ENCODE results near the gene PANK1.
A peak's percentile ranks its signal among the peaks of the same experiment; 100 is the strongest.

The PANK1 gene
- long read RNA-seq, full-length matches to known transcripts, result 19 of 37 reads
- long read RNA-seq, partial matches to known transcripts, result 10 of 37 reads
- long read RNA-seq, other reads (novel, unspliced or antisense), result 8 of 37 reads

DNA sequence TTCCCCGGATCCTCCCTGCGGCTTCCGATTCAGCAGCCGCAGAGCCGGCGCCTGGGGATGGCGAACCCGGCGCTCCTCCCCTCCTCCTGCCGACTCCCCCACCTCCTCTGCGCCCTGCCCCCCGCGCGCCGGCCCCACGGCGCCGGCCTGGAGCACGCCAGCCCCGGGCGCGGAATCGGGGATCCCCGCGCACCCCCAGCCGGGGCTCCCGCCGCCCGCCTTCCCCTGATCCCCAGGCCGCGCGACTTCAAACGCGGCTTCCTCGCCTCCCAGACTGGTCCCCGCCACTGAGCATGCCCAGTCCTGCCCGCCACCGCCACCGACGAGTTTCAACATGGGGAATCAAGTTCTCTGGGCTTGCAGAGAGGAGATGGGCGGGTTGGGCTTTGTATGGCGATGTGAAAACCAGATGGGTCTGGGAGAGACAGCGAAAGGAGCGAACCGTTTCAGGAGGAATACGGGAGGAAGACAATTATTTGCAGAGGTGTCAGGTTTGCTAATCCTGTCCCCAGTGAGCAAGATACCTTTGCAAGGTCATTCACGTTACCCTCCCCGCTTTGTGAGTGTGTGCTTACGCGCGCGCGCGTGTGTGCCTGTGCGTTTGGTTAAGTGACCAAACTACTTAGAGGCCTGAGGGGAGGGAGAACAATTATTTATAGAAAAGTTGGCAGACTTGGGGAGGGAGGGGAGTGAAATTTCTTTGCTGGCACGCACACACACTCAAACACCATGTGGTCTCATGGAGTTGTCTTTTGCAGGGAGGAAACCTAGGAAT is at the start of gene PANK1:
TSS of gene PANK1 (minus strand) at position 276 of the 775 bp plus-strand sequence. CDS start 351 bp downstream, outside the sequence.
- H3K4me3 ChIP-seq (replicated peaks; ENCODE audit: insufficient read depth, low read length), result peak within 1 kb of the TSS; percentile 72
- H3K27me3 ChIP-seq (ENCODE audit: insufficient read depth, poor library complexity, severe bottlenecking), result no peaks in the 10 kb centered on the region
- peak; percentile 47 to 88 for DNase-seq (ENCODE audit: low read depth in 1 of 2, low spot score in 1 of 2)
- peak within 1 kb of the TSS; percentile 81 for H3K27ac ChIP-seq (replicated peaks)
- TF ChIP-seq SPI1 (IDR thresholded peaks at IDR 0.05; ENCODE audit: borderline replicate concordance, low read depth) (no peak), POLR2AphosphoS5 (IDR thresholded peaks at IDR 0.05; ENCODE audit: low read depth) (peak; percentile 65), GABPA (IDR thresholded peaks at IDR 0.05; ENCODE audit: low read depth) (no peak)
- TF ChIP-seq, protein P1, sequence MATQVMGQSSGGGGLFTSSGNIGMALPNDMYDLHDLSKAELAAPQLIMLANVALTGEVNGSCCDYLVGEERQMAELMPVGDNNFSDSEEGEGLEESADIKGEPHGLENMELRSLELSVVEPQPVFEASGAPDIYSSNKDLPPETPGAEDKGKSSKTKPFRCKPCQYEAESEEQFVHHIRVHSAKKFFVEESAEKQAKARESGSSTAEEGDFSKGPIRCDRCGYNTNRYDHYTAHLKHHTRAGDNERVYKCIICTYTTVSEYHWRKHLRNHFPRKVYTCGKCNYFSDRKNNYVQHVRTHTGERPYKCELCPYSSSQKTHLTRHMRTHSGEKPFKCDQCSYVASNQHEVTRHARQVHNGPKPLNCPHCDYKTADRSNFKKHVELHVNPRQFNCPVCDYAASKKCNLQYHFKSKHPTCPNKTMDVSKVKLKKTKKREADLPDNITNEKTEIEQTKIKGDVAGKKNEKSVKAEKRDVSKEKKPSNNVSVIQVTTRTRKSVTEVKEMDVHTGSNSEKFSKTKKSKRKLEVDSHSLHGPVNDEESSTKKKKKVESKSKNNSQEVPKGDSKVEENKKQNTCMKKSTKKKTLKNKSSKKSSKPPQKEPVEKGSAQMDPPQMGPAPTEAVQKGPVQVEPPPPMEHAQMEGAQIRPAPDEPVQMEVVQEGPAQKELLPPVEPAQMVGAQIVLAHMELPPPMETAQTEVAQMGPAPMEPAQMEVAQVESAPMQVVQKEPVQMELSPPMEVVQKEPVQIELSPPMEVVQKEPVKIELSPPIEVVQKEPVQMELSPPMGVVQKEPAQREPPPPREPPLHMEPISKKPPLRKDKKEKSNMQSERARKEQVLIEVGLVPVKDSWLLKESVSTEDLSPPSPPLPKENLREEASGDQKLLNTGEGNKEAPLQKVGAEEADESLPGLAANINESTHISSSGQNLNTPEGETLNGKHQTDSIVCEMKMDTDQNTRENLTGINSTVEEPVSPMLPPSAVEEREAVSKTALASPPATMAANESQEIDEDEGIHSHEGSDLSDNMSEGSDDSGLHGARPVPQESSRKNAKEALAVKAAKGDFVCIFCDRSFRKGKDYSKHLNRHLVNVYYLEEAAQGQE (IDR thresholded peaks at IDR 0.05; ENCODE audit: insufficient replicate concordance, low read depth), result peak; percentile 33

DNA sequence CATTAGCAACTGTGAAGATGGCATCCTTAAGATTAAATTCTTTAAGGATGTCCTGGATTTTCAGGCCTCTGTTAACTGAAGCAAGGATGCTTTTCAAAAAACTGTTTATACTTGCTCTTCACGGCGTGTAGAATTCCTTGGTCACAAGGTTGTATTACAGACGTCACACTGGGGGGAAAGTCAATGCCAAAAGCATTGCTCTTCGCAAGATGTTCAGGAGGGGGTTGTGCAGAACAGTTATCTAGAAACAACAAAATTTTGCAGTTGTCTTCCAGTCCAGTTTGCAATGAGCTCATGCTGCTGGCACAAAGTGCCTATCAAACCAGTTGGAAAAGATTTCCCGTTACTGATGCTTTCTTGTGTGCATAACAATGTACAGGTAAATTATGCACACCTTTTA is 48.1 kb upstream of the PANK1 start:
- DNase-seq (ENCODE audit: low read depth in 1 of 2, low spot score in 1 of 2), result no peak
- Histone ChIP-seq H3K27ac (replicated peaks) (no peak overlapping the region), H3K4me3 (replicated peaks; ENCODE audit: insufficient read depth, low read length) (no peak overlapping the region), H3K27me3 (ENCODE audit: insufficient read depth, poor library complexity, severe bottlenecking) (no peaks in the 10 kb centered on the region)
- TF ChIP-seq, protein P2, sequence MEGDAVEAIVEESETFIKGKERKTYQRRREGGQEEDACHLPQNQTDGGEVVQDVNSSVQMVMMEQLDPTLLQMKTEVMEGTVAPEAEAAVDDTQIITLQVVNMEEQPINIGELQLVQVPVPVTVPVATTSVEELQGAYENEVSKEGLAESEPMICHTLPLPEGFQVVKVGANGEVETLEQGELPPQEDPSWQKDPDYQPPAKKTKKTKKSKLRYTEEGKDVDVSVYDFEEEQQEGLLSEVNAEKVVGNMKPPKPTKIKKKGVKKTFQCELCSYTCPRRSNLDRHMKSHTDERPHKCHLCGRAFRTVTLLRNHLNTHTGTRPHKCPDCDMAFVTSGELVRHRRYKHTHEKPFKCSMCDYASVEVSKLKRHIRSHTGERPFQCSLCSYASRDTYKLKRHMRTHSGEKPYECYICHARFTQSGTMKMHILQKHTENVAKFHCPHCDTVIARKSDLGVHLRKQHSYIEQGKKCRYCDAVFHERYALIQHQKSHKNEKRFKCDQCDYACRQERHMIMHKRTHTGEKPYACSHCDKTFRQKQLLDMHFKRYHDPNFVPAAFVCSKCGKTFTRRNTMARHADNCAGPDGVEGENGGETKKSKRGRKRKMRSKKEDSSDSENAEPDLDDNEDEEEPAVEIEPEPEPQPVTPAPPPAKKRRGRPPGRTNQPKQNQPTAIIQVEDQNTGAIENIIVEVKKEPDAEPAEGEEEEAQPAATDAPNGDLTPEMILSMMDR (IDR thresholded peaks at IDR 0.05; ENCODE audit: insufficient read depth, low read length), result no peak
- TF ChIP-seq, protein P1 (IDR thresholded peaks at IDR 0.05; ENCODE audit: insufficient replicate concordance, low read depth), result no peak
- TF ChIP-seq SPI1 (IDR thresholded peaks at IDR 0.05; ENCODE audit: borderline replicate concordance, low read depth), result no peak
- TF ChIP-seq POLR2AphosphoS5 (IDR thresholded peaks at IDR 0.05; ENCODE audit: low read depth), result no peak
- TF ChIP-seq GABPA (IDR thresholded peaks at IDR 0.05; ENCODE audit: low read depth), result no peak

DNA sequence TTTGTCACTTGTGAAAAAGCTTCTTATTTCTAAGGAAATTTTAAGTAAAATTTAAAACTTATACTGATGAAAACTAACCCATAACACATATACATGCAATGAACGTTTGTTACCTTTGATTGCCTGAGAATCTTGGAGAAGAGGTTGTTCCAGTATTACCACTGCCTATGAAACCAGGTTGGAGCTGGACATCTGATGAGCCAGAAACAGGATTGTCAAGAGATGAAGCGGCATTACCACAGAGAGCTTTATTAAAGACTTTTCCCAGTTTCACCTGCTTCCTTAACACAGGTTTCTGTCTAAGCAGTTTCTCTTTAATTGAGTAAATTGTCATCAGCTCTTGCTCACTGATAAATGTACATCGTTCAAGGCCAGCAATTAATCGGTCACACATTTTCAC is 47.4 kb upstream of the PANK1 start:
- no peak for TF ChIP-seq GABPA (IDR thresholded peaks at IDR 0.05; ENCODE audit: low read depth)
- TF ChIP-seq SPI1 (IDR thresholded peaks at IDR 0.05; ENCODE audit: borderline replicate concordance, low read depth), result no peak
- TF ChIP-seq, protein P1 (IDR thresholded peaks at IDR 0.05; ENCODE audit: insufficient replicate concordance, low read depth), result no peak
- TF ChIP-seq POLR2AphosphoS5 (IDR thresholded peaks at IDR 0.05; ENCODE audit: low read depth), result no peak
- TF ChIP-seq, protein P2 (IDR thresholded peaks at IDR 0.05; ENCODE audit: insufficient read depth, low read length), result no peak
- no peak for DNase-seq (ENCODE audit: low read depth in 1 of 2, low spot score in 1 of 2)
- no peak overlapping the region for H3K4me3 ChIP-seq (replicated peaks; ENCODE audit: insufficient read depth, low read length)
- H3K27ac ChIP-seq (replicated peaks), result no peak overlapping the region
- no peaks in the 10 kb centered on the region for H3K27me3 ChIP-seq (ENCODE audit: insufficient read depth, poor library complexity, severe bottlenecking)
